Kidney epithelial cell (primary cell): ENCODE measurements around the gene ALOX12. TPM values are rescaled to one million over a fixed set of nuclear protein-coding genes. Genes with fewer than 3 reads are reported as not detected.

Experiments
- DNase-seq: peaks from one replicate; pipeline ENCODE4 v3.0.0-alpha.2; 2010; ENCODE audit warnings: low read depth
- H3K27me3 ChIP-seq: 2 replicates; pipeline ENCODE4 v1.6.0; 2011; ENCODE audit warnings: low read length; ENCODE audit not compliant: control insufficient read depth, insufficient read depth
- H3K36me3 ChIP-seq: 2 replicates; pipeline ENCODE4 v1.5.1; 2011; ENCODE audit warnings: low read length; ENCODE audit not compliant: control insufficient read depth, insufficient read depth
- H3K4me3 ChIP-seq: 2 replicates; pipeline ENCODE4 v1.5.1; 2011; ENCODE audit warnings: low read depth, mild to moderate bottlenecking, control low read depth, low read length
- total RNA-seq: library from RNA; depleted of rRNA; stranded (reverse); fragments of >200 nt; gene quantifications from 2 replicates; pipeline ENCODE4 v1.2.3, GENCODE V29; 2015
- TF ChIP-seq, protein P1 (sequence below): IDR thresholded peaks from 2 replicates; pipeline ENCODE4 v1.5.1; 2011; ENCODE audit warnings: mild to moderate bottlenecking, moderate library complexity, low read length, control low read depth, inconsistent platforms; ENCODE audit not compliant: insufficient read depth, poor library complexity, severe bottlenecking

Gene ALOX12
- total RNA-seq, 1 donor from 2014 or later: 1.4 TPM

DNA sequence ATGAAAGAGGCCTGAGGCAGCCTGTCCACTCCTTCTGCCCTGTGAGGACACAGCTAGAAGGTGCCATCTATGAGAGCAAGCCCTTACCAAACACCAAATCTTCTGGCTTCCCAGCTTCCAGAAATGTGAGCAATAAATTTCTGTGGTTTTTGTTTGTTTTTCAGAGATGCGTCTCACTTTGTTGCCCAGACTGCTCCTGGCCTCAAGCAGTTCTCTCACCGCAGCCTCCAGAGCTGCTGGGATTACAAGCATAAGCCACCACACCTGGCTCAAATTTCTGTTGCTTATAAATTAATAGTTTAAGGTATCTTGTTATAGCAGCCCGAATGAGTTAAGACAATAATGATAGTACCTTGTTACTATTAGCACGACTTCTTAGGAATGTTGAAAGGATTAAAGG lies 60.5 kb downstream of the ALOX12 start:
- TF ChIP-seq, protein P1, sequence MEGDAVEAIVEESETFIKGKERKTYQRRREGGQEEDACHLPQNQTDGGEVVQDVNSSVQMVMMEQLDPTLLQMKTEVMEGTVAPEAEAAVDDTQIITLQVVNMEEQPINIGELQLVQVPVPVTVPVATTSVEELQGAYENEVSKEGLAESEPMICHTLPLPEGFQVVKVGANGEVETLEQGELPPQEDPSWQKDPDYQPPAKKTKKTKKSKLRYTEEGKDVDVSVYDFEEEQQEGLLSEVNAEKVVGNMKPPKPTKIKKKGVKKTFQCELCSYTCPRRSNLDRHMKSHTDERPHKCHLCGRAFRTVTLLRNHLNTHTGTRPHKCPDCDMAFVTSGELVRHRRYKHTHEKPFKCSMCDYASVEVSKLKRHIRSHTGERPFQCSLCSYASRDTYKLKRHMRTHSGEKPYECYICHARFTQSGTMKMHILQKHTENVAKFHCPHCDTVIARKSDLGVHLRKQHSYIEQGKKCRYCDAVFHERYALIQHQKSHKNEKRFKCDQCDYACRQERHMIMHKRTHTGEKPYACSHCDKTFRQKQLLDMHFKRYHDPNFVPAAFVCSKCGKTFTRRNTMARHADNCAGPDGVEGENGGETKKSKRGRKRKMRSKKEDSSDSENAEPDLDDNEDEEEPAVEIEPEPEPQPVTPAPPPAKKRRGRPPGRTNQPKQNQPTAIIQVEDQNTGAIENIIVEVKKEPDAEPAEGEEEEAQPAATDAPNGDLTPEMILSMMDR: no peak
- Histone ChIP-seq H3K36me3 (no peaks in the 10 kb centered on the region), H3K27me3 (peaks cover 2% of the 10 kb centered on the region), H3K4me3 (no peak overlapping the region)
- no peak for DNase-seq

DNA sequence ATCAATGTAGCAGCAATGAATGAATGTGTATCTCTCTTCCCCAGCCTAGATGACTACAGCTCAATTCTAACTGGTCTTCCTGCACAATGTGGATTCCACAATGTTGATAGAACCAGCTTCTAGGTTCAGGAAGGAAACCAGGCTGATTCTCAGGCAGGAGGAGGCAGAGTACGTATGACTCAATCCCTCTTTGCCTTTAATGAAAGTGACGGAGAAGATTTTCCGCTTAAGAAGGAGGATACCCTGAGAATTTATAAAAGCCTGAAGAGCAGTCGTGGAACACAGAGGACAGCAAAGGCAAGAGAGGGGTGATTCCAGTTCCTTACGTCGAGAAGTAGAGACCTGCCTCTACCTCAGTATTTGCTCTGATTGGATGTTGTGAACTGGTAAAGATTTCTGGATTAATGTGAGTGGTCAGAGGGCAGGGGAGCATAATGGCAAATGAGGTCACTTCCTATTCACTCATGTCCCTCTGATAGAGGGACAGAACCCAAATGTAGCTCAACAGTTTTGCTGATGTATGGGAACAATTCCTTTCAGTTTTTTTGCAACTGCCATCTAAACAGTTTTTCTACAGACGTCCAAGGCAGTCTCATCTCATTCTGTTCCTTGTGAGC lies 63.1 kb downstream of the ALOX12 start:
- H3K27me3 ChIP-seq: peaks cover under 1% of the 10 kb centered on the region
- TF ChIP-seq, protein P1: no peak
- H3K4me3 ChIP-seq: no peak overlapping the region
- H3K36me3 ChIP-seq: no peaks in the 10 kb centered on the region
- no peak for DNase-seq

Other genes starting within 250 kb of the ALOX12 start
- 2.5 and 13.3 TPM in 2 replicates for gene XAF1, start 240.0 kb upstream of the ALOX12 start, total RNA-seq
- gene FBXO39, start 219.8 kb upstream of the ALOX12 start, total RNA-seq: 0.14 TPM in 1 of 2 replicates, not detected in the other
- gene TEKT1, start 164.3 kb upstream of the ALOX12 start, total RNA-seq: not detected in 2 replicates
- gene RNASEK, start 16.6 kb downstream of the ALOX12 start, total RNA-seq: 375 and 389 TPM in 2 replicates
- 0.08 TPM in 1 of 2 replicates, not detected in the other for gene BCL6B, start 27.0 kb downstream of the ALOX12 start, total RNA-seq
- gene SLC16A13, start 40.0 kb downstream of the ALOX12 start, total RNA-seq: 3.4 and 6.0 TPM in 2 replicates
- gene SLC16A11, start 48.0 kb downstream of the ALOX12 start, total RNA-seq: not detected in 2 replicates
- not detected in 2 replicates for gene CLEC10A, start 84.2 kb downstream of the ALOX12 start, total RNA-seq
- gene ASGR2, start 118.8 kb downstream of the ALOX12 start, total RNA-seq: not detected in 2 replicates
- 6.9 and 9.0 TPM in 2 replicates for gene ASGR1, start 183.3 kb downstream of the ALOX12 start, total RNA-seq
- gene DLG4, start 223.8 kb downstream of the ALOX12 start, total RNA-seq: 6.1 and 12.9 TPM in 2 replicates
- 219 and 344 TPM in 2 replicates for gene ACADVL, start 223.9 kb downstream of the ALOX12 start, total RNA-seq
- 57.1 and 69.8 TPM in 2 replicates for gene DVL2, start 238.5 kb downstream of the ALOX12 start, total RNA-seq
- gene PHF23, start 243.4 kb downstream of the ALOX12 start, total RNA-seq: 41.3 and 53.3 TPM in 2 replicates
- gene GABARAP, start 246.4 kb downstream of the ALOX12 start, total RNA-seq: 277 and 595 TPM in 2 replicates